GM12878 (cell line): Measurements from ENCODE around the gene USP25. TPM values are rescaled to one million over a fixed set of nuclear protein-coding genes. Genes with fewer than 3 reads are reported as not detected.

Experiments used
- ATAC-seq: fragments of 200-7000 bp; cut with Tn5 transposase; 3 replicates; pipeline ENCODE4 v1.9.1; 2020; ENCODE audit warnings: mild to moderate bottlenecking, moderate library complexity
- BruUV-seq: library from RNA; stranded (reverse); fragments of 400-500 nt; replicated peaks from 2 replicates; lab custom pipeline; 2021; lab: Mats Ljungman, UMichigan
- CTCF ChIA-PET: fragments of 300-600 bp; sonication (Branson Sonifier 250); formaldehyde crosslinking; extraction: SDS; loops from one replicate; lab custom pipeline; 2021; ENCODE audit warnings: inconsistent platforms; lab: Yijun Ruan, JAX
- POLR2A ChIA-PET: fragments of 350-600 bp; formaldehyde crosslinking; extraction: SDS; loops from one replicate; lab custom pipeline; 2021; ENCODE audit warnings: inconsistent platforms; lab: Charles Lee
- RAD21 ChIA-PET: fragments of 300-600 bp; sonication (Branson Sonifier 250); formaldehyde crosslinking; loops from one replicate; lab custom pipeline; 2023; ENCODE audit warnings: antibody characterized with exemption; ENCODE audit not compliant: unreplicated experiment; lab: Charles Lee
- SMC1A ChIA-PET: fragments of 300-600 bp; sonication (Branson Sonifier 250); formaldehyde crosslinking; loops from one replicate; lab custom pipeline; 2023; ENCODE audit not compliant: unreplicated experiment, uncharacterized antibody; lab: Charles Lee
- DNase-seq: peaks from one replicate; pipeline ENCODE4 v3.0.0-alpha.2; 2011; ENCODE audit warnings: low read depth, low spot score
- FAIRE-seq: peaks from 3 replicates; lab custom pipeline; 2011; peaks lifted over from hg19 to GRCh38; lab: Jason Lieb, UNC
- H2AFZ ChIP-seq: 2 replicates; pipeline ENCODE4 v1.6.0; 2011; ENCODE audit warnings: low read depth, low read length, control low read depth; ENCODE audit not compliant: control insufficient read depth
- H3K27ac ChIP-seq: 2 replicates; pipeline ENCODE4 v1.5.1; 2011; ENCODE audit warnings: control low read depth; ENCODE audit not compliant: control insufficient read depth, insufficient read depth
- H3K27me3 ChIP-seq, 2 experiments: replicated peaks in 1 of 2; 2 replicates each; pipeline versions ENCODE4 v1.6.0 to v1.6.1; 2011; ENCODE audit warnings: low read length in 1 of 2; ENCODE audit not compliant: control insufficient read depth in 2 of 2, insufficient read depth in 2 of 2
- H3K36me3 ChIP-seq, 2 experiments: 2 replicates each; pipeline ENCODE4 v1.5.1; 2011; ENCODE audit warnings: low read length in 1 of 2; ENCODE audit not compliant: control insufficient read depth in 2 of 2, insufficient read depth in 2 of 2
- H3K4me1 ChIP-seq: 2 replicates; pipeline ENCODE4 v1.6.1; 2011; ENCODE audit warnings: mild to moderate bottlenecking, low read length, moderate library complexity, mixed read lengths; ENCODE audit not compliant: control insufficient read depth, insufficient read depth
- H3K4me2 ChIP-seq: 2 replicates; pipeline ENCODE4 v1.6.0; 2011; ENCODE audit warnings: control low read depth; ENCODE audit not compliant: control insufficient read depth, insufficient read depth
- H3K4me3 ChIP-seq: fragments of 200-600 bp; sonication (generic); 2 replicates; pipeline ENCODE4 v1.5.1; 2016
- H3K79me2 ChIP-seq: 2 replicates; pipeline ENCODE4 v1.6.0; 2011; ENCODE audit warnings: low read length; ENCODE audit not compliant: control insufficient read depth, insufficient read depth
- H3K9ac ChIP-seq: 2 replicates; pipeline ENCODE4 v1.8.0; 2011; ENCODE audit warnings: low read length, control low read depth, mixed read lengths; ENCODE audit not compliant: control insufficient read depth, insufficient read depth
- H3K9me3 ChIP-seq: replicated peaks from 3 replicates; pipeline ENCODE4 v1.5.1; 2011; ENCODE audit warnings: mild to moderate bottlenecking, low read length; ENCODE audit not compliant: control insufficient read depth, insufficient read depth
- H4K20me1 ChIP-seq: 2 replicates; pipeline ENCODE4 v1.6.0; 2011; ENCODE audit not compliant: control insufficient read depth, insufficient read depth
- ETV6 ChIP-seq, 2 experiments: fragments of 450-650 bp in 1 of 2; IDR thresholded peaks in 1 of 2; conservative IDR thresholded peaks in 1 of 2; 2 replicates each; pipeline ENCODE4 v1.6.1; 2014; ENCODE audit warnings: antibody characterized with exemption in 1 of 2, borderline replicate concordance in 1 of 2, low read depth in 1 of 2, mild to moderate bottlenecking in 1 of 2, moderate library complexity in 1 of 2
- GABPA ChIP-seq: IDR thresholded peaks from 2 replicates; pipeline ENCODE4 v1.6.1; 2014; ENCODE audit warnings: antibody characterized with exemption, low read depth, mild to moderate bottlenecking, inconsistent platforms
- MEF2A ChIP-seq: IDR thresholded peaks from 2 replicates; pipeline ENCODE4 v1.6.1; 2011; ENCODE audit warnings: low read depth, mild to moderate bottlenecking, low read length, moderate library complexity; ENCODE audit not compliant: insufficient read depth
- MEF2B ChIP-seq: fragments of 450-650 bp; IDR thresholded peaks from 2 replicates; pipeline ENCODE4 v1.6.1; 2018; ENCODE audit warnings: mild to moderate bottlenecking, moderate library complexity; ENCODE audit not compliant: partially characterized antibody, poor library complexity, severe bottlenecking
- MXI1 ChIP-seq: fragments of 150-350 bp; IDR thresholded peaks from 2 replicates; pipeline ENCODE4 v1.6.1; 2011; ENCODE audit warnings: low read depth, mild to moderate bottlenecking, inconsistent platforms, low read length, improper control_type of control experiment
- NR2C2 ChIP-seq: IDR thresholded peaks from 2 replicates; pipeline ENCODE4 v1.6.1; 2011; ENCODE audit warnings: borderline replicate concordance, low read depth; ENCODE audit not compliant: control insufficient read depth, insufficient read length
- NR2F1 ChIP-seq: fragments of 450-650 bp; conservative IDR thresholded peaks from 2 replicates; pipeline ENCODE4 v1.6.1; 2017; ENCODE audit warnings: mild to moderate bottlenecking
- PAX8 ChIP-seq: fragments of 450-650 bp; IDR thresholded peaks from 2 replicates; pipeline ENCODE4 v1.6.1; 2017; ENCODE audit warnings: mild to moderate bottlenecking, moderate library complexity
- RAD51 ChIP-seq: fragments of 450-650 bp; IDR thresholded peaks from 2 replicates; pipeline ENCODE4 v1.6.1; 2016; ENCODE audit warnings: moderate library complexity, mild to moderate bottlenecking, inconsistent platforms
- RELA ChIP-seq: fragments of 450-650 bp; IDR thresholded peaks from 2 replicates; pipeline ENCODE4 v1.8.0; 2014; ENCODE audit warnings: borderline replicate concordance; ENCODE audit not compliant: partially characterized antibody
- RUNX3 ChIP-seq: IDR thresholded peaks from 2 replicates; pipeline ENCODE4 v1.6.1; 2012; ENCODE audit warnings: low read length, inconsistent platforms
- ZNF24 ChIP-seq: fragments of 450-650 bp; IDR thresholded peaks from 2 replicates; pipeline ENCODE4 v1.6.1; 2017; ENCODE audit warnings: antibody characterized with exemption, mild to moderate bottlenecking
- ZZZ3 ChIP-seq: IDR thresholded peaks from 2 replicates; pipeline ENCODE4 v1.6.1; 2011; ENCODE audit warnings: low read depth; ENCODE audit not compliant: control insufficient read depth, insufficient read length
- WGBS: methylation state at CpG from one replicate; pipeline ENCODE4 v1.1.6; 2016; ENCODE audit warnings: low lambda C conversion rate; ENCODE audit not compliant: insufficient replicate concordance, insufficient coverage; ENCODE audit errors: missing lambda C conversion rate; 5-methylcytosine and 5-hydroxymethylcytosine counted together
- in situ Hi-C: fragments of 300-500 bp; cut with MboI; formaldehyde crosslinking; loops from 9 replicates; pipeline ENCODE4 v1.14.3; 2018; ENCODE audit warnings: mixed read lengths
- intact Hi-C: fragments of 100-400 bp; cut with micrococcal nuclease; formaldehyde crosslinking; loops from one replicate; pipeline ENCODE4 v1.14.2; 2022; ENCODE audit not compliant: unreplicated experiment
- polyA plus RNA-seq, 11 experiments: library from polyadenylated mRNA; depleted of rRNA in 4 of 11; unstranded in 6 of 11; stranded (reverse) in 5 of 11; fragments of >200 nt; fragmentation: Nextera tagmentation in 4 of 11; fragmentation: Illumina TruSeq in 1 of 11; extraction: Ambion mirVana in 4 of 11; extraction: Trizol in 1 of 11; gene quantifications; 1 replicate in 1 of 11; 2 replicates in 10 of 11; pipeline versions ENCODE4 v1.2.1 to v1.2.3, GENCODE V29; 2011 to 2016; ENCODE audit warnings: inconsistent platforms in 2 of 11, missing spikeins in 2 of 11, low read depth in 1 of 11
- total RNA-seq, 4 experiments: library from RNA; depleted of rRNA in 3 of 4; stranded (reverse); fragments of >200 nt in 3 of 4; fragmentation: Illumina TruSeq in 1 of 4; extraction: Trizol in 1 of 4; gene quantifications; 2 replicates each; pipeline versions ENCODE4 v1.2.1 to v1.2.3, GENCODE V29; 2013 to 2021
- TF ChIP-seq, protein P1 (sequence below): IDR thresholded peaks from 2 replicates; pipeline ENCODE4 v1.6.1; 2012; ENCODE audit warnings: low read length, inconsistent platforms
- TF ChIP-seq, protein P2 (sequence below): fragments of 150-350 bp; IDR thresholded peaks from 2 replicates; pipeline ENCODE4 v1.6.1; 2014; ENCODE audit warnings: mild to moderate bottlenecking, low read depth, low read length

The USP25 gene
- total and polyA plus RNA-seq, 10 of the 15 experiments (the other 5 are each of a cell fraction or from before 2014, with no cell fraction given), result 1.5 to 31.3 (median 23.4) TPM

DNA sequence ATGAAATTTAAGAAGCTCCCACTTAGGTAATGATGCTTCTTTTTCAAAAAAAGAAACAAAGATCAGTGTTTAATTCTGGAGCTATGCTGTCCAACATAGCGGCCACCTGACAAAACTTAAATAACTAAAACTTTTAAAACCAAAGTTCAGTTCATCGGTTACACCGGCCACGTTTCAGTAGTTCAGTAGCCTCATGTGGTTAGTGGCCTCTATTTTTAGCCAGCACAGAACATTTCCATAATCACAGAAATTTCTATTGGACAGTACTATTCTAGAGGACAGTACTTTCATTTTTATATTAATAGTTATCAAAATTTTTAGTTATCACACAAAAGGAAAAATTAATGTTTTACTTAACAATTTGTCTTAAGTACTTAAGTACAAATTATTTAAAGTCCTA lies 141.0 kb downstream of the USP25 start:
- Histone ChIP-seq H4K20me1 (no peaks in the 10 kb centered on the region), H3K27ac (no peak overlapping the region; the same call in 1 of the 2 replicates), H3K79me2 (no peaks in the 10 kb centered on the region), H3K36me3 (peaks cover 0 to 12% of the 10 kb centered on the region in 2 experiments; a peak in 1 of 4 replicates), H3K4me2 (no peak overlapping the region), H3K4me3 (no peak overlapping the region), H3K4me1 (no peaks in the 10 kb centered on the region), H2AFZ (no peak overlapping the region), H3K27me3 (no peaks in the 10 kb centered on the region), H3K9ac (no peak overlapping the region), H3K9me3 (no peaks in the 10 kb centered on the region)
- WGBS, result 46% methylated on average over 4 of the region's 4 CpGs
- ChIA-PET RAD21 (interaction anchor here (1.0 to 1.3 kb wide), 2 partner anchors 139 to 141 kb away, joined by 3 read pairs; partner anchors contain the start of gene USP25), POLR2A (no interaction called here), CTCF (no interaction called here), SMC1A (interaction anchor here (0.6 to 1.2 kb wide), 3 partner anchors 27 to 454 kb away, joined by 3 read pairs; no protein-coding TSS in a partner anchor)
- ATAC-seq, result peak; percentile 91
- intact Hi-C loops (no loop called here), in situ Hi-C loops (no loop called here)
- BruUV-seq, result no TSS peak
- no peak for DNase-seq
- no peak for FAIRE-seq
- TF ChIP-seq ZNF24 (peak; percentile 68; the same call in 1 of the 2 replicates), RUNX3 (peak; percentile 53), MEF2B (peak; percentile 46)
- TF ChIP-seq, protein P1, sequence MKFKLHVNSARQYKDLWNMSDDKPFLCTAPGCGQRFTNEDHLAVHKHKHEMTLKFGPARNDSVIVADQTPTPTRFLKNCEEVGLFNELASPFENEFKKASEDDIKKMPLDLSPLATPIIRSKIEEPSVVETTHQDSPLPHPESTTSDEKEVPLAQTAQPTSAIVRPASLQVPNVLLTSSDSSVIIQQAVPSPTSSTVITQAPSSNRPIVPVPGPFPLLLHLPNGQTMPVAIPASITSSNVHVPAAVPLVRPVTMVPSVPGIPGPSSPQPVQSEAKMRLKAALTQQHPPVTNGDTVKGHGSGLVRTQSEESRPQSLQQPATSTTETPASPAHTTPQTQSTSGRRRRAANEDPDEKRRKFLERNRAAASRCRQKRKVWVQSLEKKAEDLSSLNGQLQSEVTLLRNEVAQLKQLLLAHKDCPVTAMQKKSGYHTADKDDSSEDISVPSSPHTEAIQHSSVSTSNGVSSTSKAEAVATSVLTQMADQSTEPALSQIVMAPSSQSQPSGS, result no peak

DNA sequence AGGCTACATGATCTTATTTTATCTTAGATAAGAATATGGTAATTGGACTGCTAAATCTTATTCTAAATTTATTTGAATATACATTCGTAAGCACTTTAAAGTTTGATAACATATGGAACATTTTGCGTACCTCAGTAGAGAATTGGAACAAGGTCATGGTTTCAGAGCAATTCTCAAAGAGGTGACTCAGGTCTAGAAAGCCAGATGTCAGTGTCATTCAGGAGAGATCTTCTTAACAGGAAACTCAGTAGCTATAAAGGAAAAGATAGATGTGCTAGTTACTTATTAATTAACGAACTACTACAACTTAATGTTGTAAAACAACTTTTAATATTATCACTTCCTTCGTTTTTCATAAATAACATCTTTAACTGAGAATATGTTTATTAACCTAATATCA lies 142.5 kb downstream of the USP25 start:
- Histone ChIP-seq H2AFZ (no peak overlapping the region), H3K27ac (no peak overlapping the region), H3K4me3 (no peak overlapping the region), H3K79me2 (no peaks in the 10 kb centered on the region), H3K4me1 (no peaks in the 10 kb centered on the region), H3K27me3 (no peaks in the 10 kb centered on the region), H3K4me2 (no peak overlapping the region), H4K20me1 (no peaks in the 10 kb centered on the region), H3K9ac (no peak overlapping the region), H3K9me3 (no peaks in the 10 kb centered on the region), H3K36me3 (peaks cover 0 to 17% of the 10 kb centered on the region in 2 experiments; a peak in 1 of 4 replicates)
- FAIRE-seq (no peak), ATAC-seq (no peak), DNase-seq (no peak)
- in situ Hi-C loops, result no loop called here
- intact Hi-C loops, result no loop called here
- POLR2A ChIA-PET, result no interaction called here
- BruUV-seq, result no TSS peak
- RAD21 ChIA-PET, result no interaction called here
- SMC1A ChIA-PET, result no interaction called here
- 87% methylated on average over 4 of the region's 4 CpGs for WGBS
- CTCF ChIA-PET, result no interaction called here
- TF ChIP-seq MEF2A (no peak), RELA (no peak), GABPA (no peak), RAD51 (no peak), PAX8 (no peak), ZZZ3 (no peak), MXI1 (no peak), NR2C2 (no peak), NR2F1 (no peak), MEF2B (no peak), ETV6 (conservative IDR thresholded peaks at IDR 0.05 in 1 of 2, IDR thresholded peaks at IDR 0.05 in 1 of 2; ENCODE audit: borderline replicate concordance in 1 of 2, low read depth in 1 of 2) (no peak)
- TF ChIP-seq, protein P2, sequence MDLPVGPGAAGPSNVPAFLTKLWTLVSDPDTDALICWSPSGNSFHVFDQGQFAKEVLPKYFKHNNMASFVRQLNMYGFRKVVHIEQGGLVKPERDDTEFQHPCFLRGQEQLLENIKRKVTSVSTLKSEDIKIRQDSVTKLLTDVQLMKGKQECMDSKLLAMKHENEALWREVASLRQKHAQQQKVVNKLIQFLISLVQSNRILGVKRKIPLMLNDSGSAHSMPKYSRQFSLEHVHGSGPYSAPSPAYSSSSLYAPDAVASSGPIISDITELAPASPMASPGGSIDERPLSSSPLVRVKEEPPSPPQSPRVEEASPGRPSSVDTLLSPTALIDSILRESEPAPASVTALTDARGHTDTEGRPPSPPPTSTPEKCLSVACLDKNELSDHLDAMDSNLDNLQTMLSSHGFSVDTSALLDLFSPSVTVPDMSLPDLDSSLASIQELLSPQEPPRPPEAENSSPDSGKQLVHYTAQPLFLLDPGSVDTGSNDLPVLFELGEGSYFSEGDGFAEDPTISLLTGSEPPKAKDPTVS, result no peak
